Endothelial cell of umbilical vein (primary cell): ENCODE data around the gene RAB31. TPM values are rescaled to one million over a fixed set of nuclear protein-coding genes. Genes with fewer than 3 reads are reported as not detected.

Source experiments
- BruUV-seq: library from RNA; stranded (reverse); fragments of 400-500 nt; replicated peaks from 2 replicates; lab custom pipeline; 2021; lab: Mats Ljungman, UMichigan
- CTCF ChIA-PET: fragments of 300-600, 350-600 bp; sonication (Branson Sonifier 250); formaldehyde crosslinking; loops from one replicate; lab custom pipeline; 2021; ENCODE audit warnings: antibody characterized with exemption, inconsistent platforms; lab: Charles Lee
- POLR2A ChIA-PET: fragments of 300-600, 350-600 bp; sonication (Branson Sonifier 250); formaldehyde crosslinking; loops from one replicate; lab custom pipeline; 2021; ENCODE audit warnings: antibody characterized with exemption, inconsistent platforms; lab: Charles Lee
- DNase-seq: peaks from one replicate; pipeline ENCODE4 v3.0.0-alpha.2; 2011; ENCODE audit warnings: low read depth, low spot score
- FAIRE-seq: peaks from 2 replicates; lab custom pipeline; 2011; peaks lifted over from hg19 to GRCh38; lab: Jason Lieb, UNC
- H2AFZ ChIP-seq: 2 replicates; pipeline ENCODE4 v1.6.0; 2012; ENCODE audit warnings: low read depth, low read length, control low read depth, inconsistent platforms
- H3K27ac ChIP-seq: 2 replicates; pipeline ENCODE4 v1.5.1; 2011; ENCODE audit warnings: low read depth, mild to moderate bottlenecking, control low read depth, low read length, moderate library complexity; ENCODE audit not compliant: insufficient read depth
- H3K27me3 ChIP-seq, 2 experiments: 2 replicates each; pipeline versions ENCODE4 v1.6.0 to v1.6.1; 2011; ENCODE audit warnings: low read length in 2 of 2, mixed read lengths in 1 of 2; ENCODE audit not compliant: control insufficient read depth in 2 of 2, insufficient read depth in 2 of 2
- H3K36me3 ChIP-seq, 2 experiments: 2 replicates in 1 of 2; 3 replicates in 1 of 2; pipeline ENCODE4 v1.5.1; 2011; ENCODE audit warnings: low read length in 2 of 2, mild to moderate bottlenecking in 1 of 2, moderate library complexity in 1 of 2; ENCODE audit not compliant: control insufficient read depth in 2 of 2, insufficient read depth in 2 of 2; ENCODE audit errors: extremely low read depth in 1 of 2
- H3K4me1 ChIP-seq: 3 replicates; pipeline ENCODE4 v1.5.1; 2011; ENCODE audit warnings: mild to moderate bottlenecking, low read length; ENCODE audit not compliant: control insufficient read depth, insufficient read depth; ENCODE audit errors: extremely low read depth
- H3K4me2 ChIP-seq: 2 replicates; pipeline ENCODE4 v1.6.1; 2011; ENCODE audit warnings: low read length, control low read depth, mixed read lengths; ENCODE audit not compliant: insufficient read depth
- H3K4me3 ChIP-seq, 3 experiments: fragments of 200-600 bp in 1 of 3; sonication (generic), shearing (Covaris generic) in 1 of 3; replicated peaks in 1 of 3; 2 replicates each; pipeline ENCODE4 v1.5.1; 2011 to 2016; ENCODE audit warnings: control low read depth in 3 of 3, low read length in 3 of 3, mild to moderate bottlenecking in 2 of 3, inconsistent platforms in 1 of 3, low read depth in 1 of 3, moderate library complexity in 1 of 3; ENCODE audit not compliant: insufficient read depth in 1 of 3
- H3K79me2 ChIP-seq: 2 replicates; pipeline ENCODE4 v1.6.0; 2012; ENCODE audit warnings: low read length, inconsistent platforms; ENCODE audit not compliant: control insufficient read depth, insufficient read depth
- H3K9ac ChIP-seq: replicated peaks from 2 replicates; pipeline ENCODE3; 2011; ENCODE audit warnings: low read length, control low read depth; ENCODE audit not compliant: insufficient read depth; ENCODE audit errors: extremely low read depth
- H3K9me1 ChIP-seq: replicated peaks from 3 replicates; pipeline ENCODE4 v1.6.0; 2011; ENCODE audit warnings: mild to moderate bottlenecking, low read length; ENCODE audit not compliant: control insufficient read depth, insufficient read depth; ENCODE audit errors: extremely low read depth
- H3K9me3 ChIP-seq: replicated peaks from 2 replicates; pipeline ENCODE4 v1.5.1; 2012; ENCODE audit warnings: low read length, inconsistent platforms; ENCODE audit not compliant: control insufficient read depth, insufficient read depth
- H4K20me1 ChIP-seq: replicated peaks from 2 replicates; pipeline ENCODE3; 2011; ENCODE audit warnings: mild to moderate bottlenecking, low read length; ENCODE audit not compliant: control insufficient read depth, insufficient read depth; ENCODE audit errors: extremely low read depth
- CTCF ChIP-seq, 2 donors: IDR thresholded peaks; 1 replicate in 1 of 2; 2 replicates in 1 of 2; pipeline ENCODE4 v1.5.1; 2011; ENCODE audit warnings: low read length in 2 of 2, mild to moderate bottlenecking in 2 of 2, moderate library complexity in 2 of 2, control low read depth in 1 of 2, inconsistent platforms in 1 of 2, low read depth in 1 of 2; ENCODE audit not compliant: insufficient read depth in 1 of 2; ENCODE audit errors: extremely low read depth in 1 of 2
- FOS ChIP-seq: IDR thresholded peaks from 2 replicates; pipeline ENCODE4 v1.6.1; 2011; ENCODE audit warnings: mild to moderate bottlenecking, low read length, moderate library complexity, borderline replicate concordance; ENCODE audit not compliant: insufficient read depth
- GATA2 ChIP-seq: IDR thresholded peaks from 2 replicates; pipeline ENCODE4 v1.7.0; 2011; ENCODE audit warnings: low read depth, mild to moderate bottlenecking, moderate library complexity, mixed read lengths, low read length; ENCODE audit not compliant: insufficient read length, insufficient read depth
- POLR2AphosphoS5 ChIP-seq: IDR thresholded peaks from 2 replicates; pipeline ENCODE4 v1.6.1; 2012; ENCODE audit warnings: low read depth, mild to moderate bottlenecking, control low read depth, low read length, moderate library complexity; ENCODE audit not compliant: insufficient read depth
- dilution Hi-C: fragments of 300-500 bp; cut with MboI; formaldehyde crosslinking; loops from one replicate; pipeline ENCODE4 v1.15.0; 2019; ENCODE audit warnings: low sequenced_read_pairs; ENCODE audit not compliant: extremely low pct_ligation_motif_present
- intact Hi-C: fragments of 100-400 bp; cut with micrococcal nuclease; formaldehyde crosslinking; loops from one replicate; pipeline ENCODE4 v1.10.0; 2022
- polyA plus RNA-seq, 4 experiments: library from polyadenylated mRNA; depleted of rRNA in 3 of 4; stranded (reverse) in 3 of 4; unstranded in 1 of 4; fragments of >200 nt; gene quantifications; 2 replicates each; pipeline versions ENCODE4 v1.2.1 to v1.2.3, GENCODE V29; 2011 to 2012; ENCODE audit warnings: missing spikeins in 1 of 4
- total RNA-seq: library from RNA; stranded (reverse); gene quantifications from 2 replicates; pipeline ENCODE4 v1.2.3, GENCODE V29; 2021

Gene RAB31
- total and polyA plus RNA-seq, 2 donors (not counting 3 experiments of a cell fraction or from before 2014, with no cell fraction given), result 30.5 TPM

GRCh38 chr18:9791991-9792390, 83.9 kb downstream of the RAB31 start:
- TF ChIP-seq CTCF (IDR thresholded peaks at IDR 0.05; ENCODE audit: extremely low read depth in 1 of 2, insufficient read depth in 1 of 2, low read depth in 1 of 2, low read length in 2 of 2), result no peak
- TF ChIP-seq GATA2, result no peak
- no peak for TF ChIP-seq POLR2AphosphoS5
- Histone ChIP-seq H3K27me3 (no peaks in the 10 kb centered on the region), H3K27ac (no peak overlapping the region), H3K4me1 (no peaks in the 10 kb centered on the region), H3K9ac (no peak overlapping the region), H4K20me1 (no peaks in the 10 kb centered on the region), H3K9me3 (no peaks in the 10 kb centered on the region), H3K4me2 (no peak overlapping the region), H3K79me2 (no peaks in the 10 kb centered on the region), H2AFZ (no peak overlapping the region), H3K9me1 (no peaks in the 10 kb centered on the region), H3K36me3 (no peaks in the 10 kb centered on the region), H3K4me3 (no peak overlapping the region)
- DNase-seq (no peak), FAIRE-seq (no peak)
- dilution Hi-C loops (no loop called here), intact Hi-C loops (no loop called here)
- BruUV-seq, result no TSS peak
- ChIA-PET POLR2A (no interaction called here), CTCF (interaction anchor here (0.6 to 1.3 kb wide), 2 partner anchors 10 to 39 kb away, joined by 3 read pairs; no protein-coding TSS in a partner anchor)

GRCh38 chr18:9792565-9793245, 84.6 kb downstream of the RAB31 start:
- Histone ChIP-seq H2AFZ (no peak overlapping the region), H3K27me3 (no peaks in the 10 kb centered on the region), H3K36me3 (no peaks in the 10 kb centered on the region), H3K27ac (no peak overlapping the region), H3K4me2 (no peak overlapping the region), H3K4me3 (no peak overlapping the region), H3K9me1 (no peaks in the 10 kb centered on the region), H4K20me1 (no peaks in the 10 kb centered on the region), H3K79me2 (no peaks in the 10 kb centered on the region), H3K4me1 (no peaks in the 10 kb centered on the region), H3K9me3 (no peaks in the 10 kb centered on the region), H3K9ac (no peak overlapping the region)
- ChIA-PET POLR2A (no interaction called here), CTCF (no interaction called here)
- intact Hi-C loops, result no loop called here
- DNase-seq (no peak), FAIRE-seq (no peak)
- BruUV-seq, result no TSS peak
- peak; percentile 39 to 51 for TF ChIP-seq CTCF (IDR thresholded peaks at IDR 0.05; ENCODE audit: extremely low read depth in 1 of 2, insufficient read depth in 1 of 2, low read depth in 1 of 2, low read length in 2 of 2)
- TF ChIP-seq FOS, result no peak
- dilution Hi-C loops, result no loop called here
